Occipital lobe (tissue), 2 donors: ENCODE measurements around the gene PTX3. TPM values are rescaled to one million over a fixed set of nuclear protein-coding genes. Genes with fewer than 3 reads are reported as not detected.
A peak's percentile ranks its signal among the peaks of the same experiment; 100 is the strongest.

Source experiments
- DNase-seq: peaks from one replicate; lab custom pipeline; 2025; lab: John Stamatoyannopoulos, UW
- total RNA-seq: library from RNA; depleted of rRNA; stranded (reverse); fragments of >200 nt; gene quantifications from one replicate; pipeline ENCODE4 v1.2.3, GENCODE V29; 2014

The PTX3 gene
- 10.9 TPM for total RNA-seq

GRCh38 chr3:157436583-157437291, at the start of gene PTX3:
PTX3 (plus strand) TSS chr3:157436850; CDS start chr3:157436934, 84 bp downstream.
- peak; percentile 2 for DNase-seq

GRCh38 chr3:157387708-157388435, 48.8 kb upstream of the PTX3 start:
- DNase-seq, result no peak

- no peak for DNase-seq
Measured at GRCh38 chr3:157388976-157389375, 47.7 kb upstream of the PTX3 start.

GRCh38 chr3:157390713-157391515, 45.7 kb upstream of the PTX3 start:
- DNase-seq, result no peak

GRCh38 chr3:157392104-157392503, 44.5 kb upstream of the PTX3 start:
- DNase-seq, result no peak

- DNase-seq, result no peak
Measured at GRCh38 chr3:157393113-157393512, 43.5 kb upstream of the PTX3 start.

- DNase-seq, result no peak
Measured at GRCh38 chr3:157394411-157394810, 42.2 kb upstream of the PTX3 start.

GRCh38 chr3:157398598-157398997, 38.1 kb upstream of the PTX3 start:
- no peak for DNase-seq

- no peak for DNase-seq
Measured at GRCh38 chr3:157404381-157404780, 32.3 kb upstream of the PTX3 start.

- DNase-seq, result no peak
Measured at GRCh38 chr3:157405457-157405856, 31.2 kb upstream of the PTX3 start.

- DNase-seq, result no peak
Measured at GRCh38 chr3:157406394-157406793, 30.3 kb upstream of the PTX3 start.

- DNase-seq, result no peak
Measured at GRCh38 chr3:157407769-157408168, 28.9 kb upstream of the PTX3 start.

- DNase-seq, result no peak
Measured at GRCh38 chr3:157408499-157409149, 28.0 kb upstream of the PTX3 start.

GRCh38 chr3:157409516-157409915, 27.1 kb upstream of the PTX3 start:
- no peak for DNase-seq

- no peak for DNase-seq
Measured at GRCh38 chr3:157410945-157411344, 25.7 kb upstream of the PTX3 start.

- no peak for DNase-seq
Measured at GRCh38 chr3:157412323-157412855, 24.3 kb upstream of the PTX3 start.

GRCh38 chr3:157414861-157415260, 21.8 kb upstream of the PTX3 start:
- DNase-seq, result no peak

- DNase-seq, result no peak
Measured at GRCh38 chr3:157416347-157417087, 20.1 kb upstream of the PTX3 start.

- DNase-seq, result no peak
Measured at GRCh38 chr3:157417247-157417646, 19.4 kb upstream of the PTX3 start.

- DNase-seq, result no peak
Measured at GRCh38 chr3:157418104-157418503, 18.5 kb upstream of the PTX3 start.
